ENCODE measurements around the gene SLC20A1.

GRCh38 chr2:112644155-112644932 is 1.4 kb upstream of the SLC20A1 start:
- TF ChIP-seq CTCF (IDR thresholded peaks at IDR 0.05; ENCODE audit: low read depth, low read length, poor library complexity, severe bottlenecking) (no peak), EZH2phosphoT487 (IDR thresholded peaks at IDR 0.05; ENCODE audit: borderline replicate concordance, low read length) (no peak)
